Upper lobe of left lung (tissue), 6 donors: Measurements from ENCODE around the gene SCTR. TPM values are rescaled to one million over a fixed set of nuclear protein-coding genes. Genes with fewer than 3 reads are reported as not detected.

Experiments
- ATAC-seq, 2 donors: fragments of 200-7000 bp; cut with Tn5 transposase; one replicate each; pipeline ENCODE4 v1.9.1; 2022; ENCODE audit warnings: mild to moderate bottlenecking in 2 of 2, moderate library complexity in 2 of 2; ENCODE audit not compliant: low FRiP score in 2 of 2
- DNase-seq, 2 donors: peaks; one replicate each; pipeline ENCODE4 v3.0.0-alpha.2; 2019 to 2020
- H3K27ac ChIP-seq, 4 donors: fragments of 200-600 bp; sonication (generic); one replicate each; pipeline ENCODE4 v1.5.1; 2016 to 2019
- H3K27me3 ChIP-seq, 4 donors: fragments of 200-600 bp; sonication (generic); one replicate each; pipeline ENCODE4 v1.5.1; 2017 to 2019
- H3K36me3 ChIP-seq, 4 donors: fragments of 200-600 bp; sonication (generic); one replicate each; pipeline ENCODE4 v1.5.1; 2016 to 2019
- H3K4me1 ChIP-seq, 4 donors: fragments of 200-600 bp; sonication (generic); one replicate each; pipeline ENCODE4 v1.5.1; 2018 to 2019
- H3K4me3 ChIP-seq, 4 donors: fragments of 200-600 bp; sonication (generic); one replicate each; pipeline ENCODE4 v1.5.1; 2017 to 2019; ENCODE audit warnings: mild to moderate bottlenecking in 2 of 4, moderate library complexity in 1 of 4
- H3K9me3 ChIP-seq, 4 donors: fragments of 200-600 bp; sonication (generic); one replicate each; pipeline ENCODE4 v1.5.1; 2018 to 2019
- EP300 ChIP-seq, 4 donors: sonication (generic); formaldehyde crosslinking; IDR thresholded peaks; one replicate each; pipeline ENCODE4 v1.5.1; 2017; ENCODE audit warnings: antibody characterized with exemption in 4 of 4, control low read depth in 2 of 4
- POLR2A ChIP-seq, 4 donors: fragments of 450-650 bp; IDR thresholded peaks; one replicate each; pipeline ENCODE4 v1.5.1; 2016 to 2017; ENCODE audit warnings: antibody characterized with exemption in 4 of 4, mild to moderate bottlenecking in 2 of 4
- POLR2AphosphoS5 ChIP-seq, 2 donors: sonication (generic); formaldehyde crosslinking; IDR thresholded peaks; one replicate each; pipeline ENCODE4 v1.5.1; 2017; ENCODE audit warnings: antibody characterized with exemption in 2 of 2
- WGBS, 2 donors: methylation state at CpG; one replicate each; pipeline ENCODE4 v1.1.5; 2017 to 2018; 5-methylcytosine and 5-hydroxymethylcytosine counted together
- total RNA-seq, 6 donors: library from RNA; depleted of rRNA in 4 of 6; stranded (reverse); fragments of >200 nt in 4 of 6; gene quantifications; one replicate each; pipeline versions ENCODE4 v1.1.0 to v1.2.1, GENCODE V29; 2016 to 2021
- TF ChIP-seq, protein P1 (sequence below), 6 experiments: fragments of 450-650 bp in 4 of 6; fragments of 200-600 bp in 2 of 6; sonication (generic) in 2 of 6; IDR thresholded peaks; one replicate each; pipeline ENCODE4 v1.5.1; 2016 to 2019; ENCODE audit warnings: antibody characterized with exemption in 6 of 6
- donor health status: DM: no; HTN: no; CAD: no; lungs with moderate emphysema.
- donor health status: DM: no; HTN: yes; CAD: no; lungs with severe emphysema.

Gene SCTR
- total RNA-seq, 6 donors from 2014 or later: 3.2 to 52.5 (median 16.6) TPM

DNA sequence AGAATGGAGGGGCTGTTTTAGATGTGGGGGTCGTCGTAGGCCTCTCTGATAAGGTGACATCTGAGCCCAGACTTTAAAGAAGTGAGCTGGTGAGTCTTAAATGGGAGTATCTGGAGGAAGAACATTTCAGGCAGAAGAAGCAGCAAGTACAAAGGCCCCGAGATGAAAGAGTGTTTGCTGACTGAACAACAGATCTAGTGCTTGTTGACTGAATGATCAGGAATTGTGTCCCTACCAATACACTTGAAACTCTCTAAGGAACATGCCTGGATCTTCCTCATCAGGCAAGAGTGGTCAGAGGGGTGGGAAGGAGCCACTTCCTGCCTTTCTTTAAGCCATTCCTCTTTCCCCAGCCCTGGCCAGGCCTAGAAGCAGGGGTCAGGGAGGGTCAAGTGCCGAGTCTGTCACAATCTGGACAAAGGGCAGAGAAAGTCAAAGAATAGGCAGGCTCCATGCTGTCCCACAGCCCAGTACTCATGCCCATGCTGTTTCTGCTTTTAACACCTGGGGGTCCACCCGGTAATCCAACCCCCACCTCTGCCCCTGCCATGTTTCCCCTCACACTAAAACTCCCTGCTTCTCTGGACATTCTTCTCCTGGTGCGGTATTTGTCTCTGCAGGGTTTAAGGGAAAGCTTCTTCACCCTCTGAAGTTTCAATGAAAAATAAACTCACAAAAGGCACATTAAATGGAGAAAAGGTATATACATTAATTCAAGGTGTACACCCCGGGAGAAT lies 95.6 kb downstream of the SCTR start:
- H3K36me3 ChIP-seq: no peaks in the 10 kb centered on the region
- H3K4me1 ChIP-seq: peaks cover 57 to 79% (median 73%) of the 10 kb centered on the region in 4 donors
- ATAC-seq: peak in 1 of 2 donors; percentile 29
- WGBS, 2 donors: 66 to 73% methylated on average over 7 of the region's 7 CpGs
- peak in 1 of 2 donors; percentile 71 for DNase-seq
- H3K9me3 ChIP-seq: no peaks in the 10 kb centered on the region
- H3K27me3 ChIP-seq: no peaks in the 10 kb centered on the region
- no peak overlapping the region for H3K4me3 ChIP-seq
- TF ChIP-seq EP300 (IDR thresholded peaks at IDR 0.05) (no peak), POLR2AphosphoS5 (IDR thresholded peaks at IDR 0.05) (no peak), POLR2A (IDR thresholded peaks at IDR 0.05) (no peak)
- TF ChIP-seq, protein P1, sequence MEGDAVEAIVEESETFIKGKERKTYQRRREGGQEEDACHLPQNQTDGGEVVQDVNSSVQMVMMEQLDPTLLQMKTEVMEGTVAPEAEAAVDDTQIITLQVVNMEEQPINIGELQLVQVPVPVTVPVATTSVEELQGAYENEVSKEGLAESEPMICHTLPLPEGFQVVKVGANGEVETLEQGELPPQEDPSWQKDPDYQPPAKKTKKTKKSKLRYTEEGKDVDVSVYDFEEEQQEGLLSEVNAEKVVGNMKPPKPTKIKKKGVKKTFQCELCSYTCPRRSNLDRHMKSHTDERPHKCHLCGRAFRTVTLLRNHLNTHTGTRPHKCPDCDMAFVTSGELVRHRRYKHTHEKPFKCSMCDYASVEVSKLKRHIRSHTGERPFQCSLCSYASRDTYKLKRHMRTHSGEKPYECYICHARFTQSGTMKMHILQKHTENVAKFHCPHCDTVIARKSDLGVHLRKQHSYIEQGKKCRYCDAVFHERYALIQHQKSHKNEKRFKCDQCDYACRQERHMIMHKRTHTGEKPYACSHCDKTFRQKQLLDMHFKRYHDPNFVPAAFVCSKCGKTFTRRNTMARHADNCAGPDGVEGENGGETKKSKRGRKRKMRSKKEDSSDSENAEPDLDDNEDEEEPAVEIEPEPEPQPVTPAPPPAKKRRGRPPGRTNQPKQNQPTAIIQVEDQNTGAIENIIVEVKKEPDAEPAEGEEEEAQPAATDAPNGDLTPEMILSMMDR (IDR thresholded peaks at IDR 0.05): no peak
- peak overlapping the region in 3 of 4 donors; percentile 38 to 90 (median 88) for H3K27ac ChIP-seq

DNA sequence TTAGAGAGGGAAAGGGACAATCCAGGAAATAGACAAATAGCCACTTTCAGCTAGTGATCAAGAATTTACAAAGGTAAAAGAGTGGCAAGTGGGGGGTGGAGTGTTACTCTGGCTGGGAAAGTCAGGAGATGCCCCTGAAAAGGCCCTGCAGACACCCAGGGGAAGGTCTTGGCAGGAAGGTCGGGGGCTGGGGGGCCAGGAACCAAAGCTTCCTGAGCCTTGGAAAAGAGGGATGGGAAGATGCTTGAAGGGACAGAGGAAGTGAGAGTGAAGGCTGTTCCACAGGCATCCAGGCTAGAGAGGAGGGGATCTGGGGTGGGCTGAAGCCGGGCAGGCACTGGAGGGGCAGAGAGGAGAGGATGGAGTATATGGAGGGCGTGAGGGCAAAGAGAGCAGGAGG lies 96.5 kb downstream of the SCTR start:
- Histone ChIP-seq H3K9me3 (no peaks in the 10 kb centered on the region), H3K4me3 (no peak overlapping the region), H3K27ac (peak overlapping the region in 2 of 4 donors; percentile 88 to 90), H3K27me3 (no peaks in the 10 kb centered on the region), H3K36me3 (no peaks in the 10 kb centered on the region), H3K4me1 (peaks cover 50 to 70% (median 65%) of the 10 kb centered on the region in 4 donors)
- TF ChIP-seq EP300 (IDR thresholded peaks at IDR 0.05) (no peak), POLR2A (IDR thresholded peaks at IDR 0.05) (no peak), POLR2AphosphoS5 (IDR thresholded peaks at IDR 0.05) (no peak)
- TF ChIP-seq, protein P1 (IDR thresholded peaks at IDR 0.05): no peak
- DNase-seq (no peak), ATAC-seq (no peak)
- 82 to 87% methylated on average over 3 of the region's 3 CpGs for WGBS, 2 donors

DNA sequence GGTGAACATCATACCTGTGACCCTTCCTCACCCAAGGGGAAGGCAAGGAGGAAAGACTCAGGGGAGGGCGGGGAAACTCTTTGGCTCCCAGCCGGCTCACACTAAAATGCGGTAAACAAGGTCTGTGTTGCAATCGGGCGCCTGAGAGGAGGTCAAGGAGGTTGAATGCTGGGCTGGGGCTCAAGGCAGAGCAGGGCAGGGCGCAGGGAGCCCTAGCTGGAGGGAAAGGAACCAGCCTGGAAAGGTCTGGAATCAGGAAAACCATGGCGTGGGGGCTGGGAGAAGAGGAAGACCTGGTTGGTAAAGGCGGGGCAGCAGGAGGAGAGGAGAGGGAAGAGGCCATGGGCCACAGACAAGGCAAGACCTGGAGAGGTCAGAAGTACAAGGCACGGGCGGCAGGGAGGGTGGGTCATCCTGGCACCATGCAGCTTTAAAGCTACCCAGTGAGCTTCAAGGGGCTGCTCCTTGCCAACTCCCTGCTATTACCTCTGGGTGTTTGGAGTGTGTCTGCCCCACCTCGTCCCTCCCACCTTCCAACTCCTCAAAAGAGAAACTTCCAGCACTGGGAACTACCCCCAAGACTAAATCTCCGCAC lies 97.4 kb downstream of the SCTR start:
- no peaks in the 10 kb centered on the region for H3K9me3 ChIP-seq
- TF ChIP-seq, protein P1 (IDR thresholded peaks at IDR 0.05): no peak
- TF ChIP-seq POLR2A (IDR thresholded peaks at IDR 0.05): peak in 1 of 4 donors; percentile 40
- peak in 1 of 4 donors; percentile 83 for TF ChIP-seq EP300 (IDR thresholded peaks at IDR 0.05)
- TF ChIP-seq POLR2AphosphoS5 (IDR thresholded peaks at IDR 0.05): peak in 1 of 2 donors; percentile 78
- H3K4me1 ChIP-seq: peaks cover 50 to 62% (median 59%) of the 10 kb centered on the region in 4 donors
- peak; percentile 36 to 73 for ATAC-seq
- no peaks in the 10 kb centered on the region for H3K27me3 ChIP-seq
- peak in 1 of 2 donors; percentile 91 for DNase-seq
- H3K4me3 ChIP-seq: no peak overlapping the region
- peak overlapping the region; percentile 14 to 90 (median 62) for H3K27ac ChIP-seq
- 35 to 46% methylated on average over 11 to 12 of the region's 12 CpGs for WGBS, 2 donors
- no peaks in the 10 kb centered on the region for H3K36me3 ChIP-seq

DNA sequence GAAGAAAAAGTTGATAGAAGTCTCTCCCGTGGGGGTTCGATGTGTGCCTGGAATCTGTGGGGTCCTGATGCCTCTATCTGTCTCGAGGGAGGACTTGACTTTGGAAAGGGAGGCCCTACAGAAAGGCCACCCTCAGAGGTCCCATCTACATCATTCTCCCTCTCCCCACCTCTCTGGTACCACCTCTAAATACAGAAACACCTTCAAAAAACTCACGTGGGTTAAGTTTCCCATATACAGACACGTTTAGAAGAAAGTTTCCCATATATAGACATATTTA lies 97.9 kb downstream of the SCTR start:
- no peak for DNase-seq
- no peak for ATAC-seq
- Histone ChIP-seq H3K9me3 (no peaks in the 10 kb centered on the region), H3K27me3 (no peaks in the 10 kb centered on the region), H3K4me1 (peaks cover 50 to 60% (median 55%) of the 10 kb centered on the region in 4 donors), H3K36me3 (no peaks in the 10 kb centered on the region), H3K27ac (peak overlapping the region; percentile 34 to 90 (median 62)), H3K4me3 (no peak overlapping the region)
- TF ChIP-seq EP300 (IDR thresholded peaks at IDR 0.05): no peak
- no peak for TF ChIP-seq POLR2AphosphoS5 (IDR thresholded peaks at IDR 0.05)
- TF ChIP-seq POLR2A (IDR thresholded peaks at IDR 0.05): no peak
- TF ChIP-seq, protein P1 (IDR thresholded peaks at IDR 0.05): no peak
- 46 to 49% methylated on average over 5 of the region's 5 CpGs for WGBS, 2 donors
